ENCODE results near the gene SDC3. TPM values are rescaled to one million over a fixed set of nuclear protein-coding genes. Genes with fewer than 3 reads are reported as not detected.

The SDC3 gene
- total RNA-seq, 1 experiment from 2014 or later = 3.7 TPM

DNA sequence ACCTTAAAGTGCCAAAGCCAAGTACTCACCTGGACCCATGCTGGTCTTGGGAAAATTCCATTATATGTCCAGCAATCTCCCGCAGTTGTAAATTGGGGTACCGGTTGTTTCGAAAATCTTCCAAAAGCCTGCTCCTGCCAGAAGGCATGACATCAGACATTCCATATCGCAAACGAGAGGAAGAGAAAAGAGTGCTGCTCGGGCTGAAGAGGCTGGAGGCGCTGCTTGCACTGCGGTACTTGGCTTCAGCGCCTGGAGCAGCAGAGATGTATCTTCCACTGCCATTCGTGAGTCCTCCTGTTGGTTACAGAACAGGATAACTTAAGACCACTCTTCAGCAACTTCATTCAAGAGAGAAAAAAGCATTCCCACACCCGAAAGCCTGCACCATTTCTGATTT, 45.1 kb upstream of the SDC3 start:
- no peak overlapping the region for H3K4me3 Mint-ChIP-seq (ENCODE audit: unreplicated experiment)
- no peak for DNase-seq
- H3K9me3 Mint-ChIP-seq (ENCODE audit: unreplicated experiment) = no peaks in the 10 kb centered on the region
- TF ChIP-seq, protein P1, sequence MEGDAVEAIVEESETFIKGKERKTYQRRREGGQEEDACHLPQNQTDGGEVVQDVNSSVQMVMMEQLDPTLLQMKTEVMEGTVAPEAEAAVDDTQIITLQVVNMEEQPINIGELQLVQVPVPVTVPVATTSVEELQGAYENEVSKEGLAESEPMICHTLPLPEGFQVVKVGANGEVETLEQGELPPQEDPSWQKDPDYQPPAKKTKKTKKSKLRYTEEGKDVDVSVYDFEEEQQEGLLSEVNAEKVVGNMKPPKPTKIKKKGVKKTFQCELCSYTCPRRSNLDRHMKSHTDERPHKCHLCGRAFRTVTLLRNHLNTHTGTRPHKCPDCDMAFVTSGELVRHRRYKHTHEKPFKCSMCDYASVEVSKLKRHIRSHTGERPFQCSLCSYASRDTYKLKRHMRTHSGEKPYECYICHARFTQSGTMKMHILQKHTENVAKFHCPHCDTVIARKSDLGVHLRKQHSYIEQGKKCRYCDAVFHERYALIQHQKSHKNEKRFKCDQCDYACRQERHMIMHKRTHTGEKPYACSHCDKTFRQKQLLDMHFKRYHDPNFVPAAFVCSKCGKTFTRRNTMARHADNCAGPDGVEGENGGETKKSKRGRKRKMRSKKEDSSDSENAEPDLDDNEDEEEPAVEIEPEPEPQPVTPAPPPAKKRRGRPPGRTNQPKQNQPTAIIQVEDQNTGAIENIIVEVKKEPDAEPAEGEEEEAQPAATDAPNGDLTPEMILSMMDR (IDR thresholded peaks at IDR 0.05; ENCODE audit: insufficient read depth in 1 of 2, low read depth in 1 of 2, low read length in 1 of 2, severe bottlenecking in 1 of 2, unreplicated experiment in 1 of 2) = no peak
- POLR2A ChIA-PET = no interaction called here
- CTCF ChIA-PET = no interaction called here
- H3K36me3 Mint-ChIP-seq (ENCODE audit: insufficient read depth, unreplicated experiment) = peaks cover 90% of the 10 kb centered on the region
- no peaks in the 10 kb centered on the region for H3K4me1 Mint-ChIP-seq (ENCODE audit: low read depth, unreplicated experiment)
- no peaks in the 10 kb centered on the region for H3K27me3 Mint-ChIP-seq (ENCODE audit: insufficient read depth, unreplicated experiment)
- Histone ChIP-seq H3K4me1 (no peaks in the 10 kb centered on the region), H3K9me3 (no peaks in the 10 kb centered on the region), H3K4me3 (ENCODE audit: low read depth, low read length) (no peak overlapping the region), H3K27me3 (replicated peaks; ENCODE audit: control insufficient read depth, insufficient read depth, low read length) (no peaks in the 10 kb centered on the region), H3K36me3 (ENCODE audit: control insufficient read depth, insufficient read depth, low read length) (peaks cover 1% of the 10 kb centered on the region; the same call in 1 of the 2 replicates)
- intact Hi-C loops (cut with micrococcal nuclease; ENCODE audit: unreplicated experiment) = no loop called here
- H3K27ac Mint-ChIP-seq (ENCODE audit: unreplicated experiment) = no peak overlapping the region
- BruUV-seq (replicated peaks) = no TSS peak

DNA sequence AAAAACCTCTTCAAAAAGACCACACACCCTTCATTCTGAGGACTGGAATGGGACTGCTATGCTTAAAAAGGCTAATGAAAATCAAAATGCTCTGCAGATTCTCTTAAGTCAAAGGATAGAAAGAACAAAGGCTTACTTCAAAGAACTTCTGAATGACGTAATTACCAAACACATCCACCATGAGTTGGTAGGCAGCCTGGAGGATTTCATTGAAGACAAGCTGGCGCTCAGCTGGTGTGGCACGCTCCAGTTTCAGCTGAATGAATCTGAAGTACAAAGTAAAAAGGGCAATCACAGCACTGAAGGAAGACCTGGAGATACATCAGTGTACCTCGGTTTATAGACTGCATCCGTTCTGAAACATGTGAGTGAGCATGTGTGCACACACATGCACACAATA, 43.5 kb upstream of the SDC3 start:
- TF ChIP-seq, protein P1 (IDR thresholded peaks at IDR 0.05; ENCODE audit: insufficient read depth in 1 of 2, low read depth in 1 of 2, low read length in 1 of 2, severe bottlenecking in 1 of 2, unreplicated experiment in 1 of 2) = no peak
- intact Hi-C loops (cut with micrococcal nuclease; ENCODE audit: unreplicated experiment) = no loop called here
- Mint-ChIP-seq H3K27me3 (ENCODE audit: insufficient read depth, unreplicated experiment) (no peaks in the 10 kb centered on the region), H3K9me3 (ENCODE audit: unreplicated experiment) (no peaks in the 10 kb centered on the region), H3K27ac (ENCODE audit: unreplicated experiment) (no peak overlapping the region), H3K4me1 (ENCODE audit: low read depth, unreplicated experiment) (no peaks in the 10 kb centered on the region), H3K36me3 (ENCODE audit: insufficient read depth, unreplicated experiment) (peaks cover 90% of the 10 kb centered on the region), H3K4me3 (ENCODE audit: unreplicated experiment) (no peak overlapping the region)
- Histone ChIP-seq H3K27me3 (replicated peaks; ENCODE audit: control insufficient read depth, insufficient read depth, low read length) (no peaks in the 10 kb centered on the region), H3K4me3 (ENCODE audit: low read depth, low read length) (no peak overlapping the region), H3K9me3 (no peaks in the 10 kb centered on the region), H3K4me1 (no peaks in the 10 kb centered on the region), H3K36me3 (ENCODE audit: control insufficient read depth, insufficient read depth, low read length) (peaks cover 1% of the 10 kb centered on the region; the same call in 1 of the 2 replicates)
- POLR2A ChIA-PET = no interaction called here
- no TSS peak for BruUV-seq (replicated peaks)
- DNase-seq = no peak
- CTCF ChIA-PET = no interaction called here

DNA sequence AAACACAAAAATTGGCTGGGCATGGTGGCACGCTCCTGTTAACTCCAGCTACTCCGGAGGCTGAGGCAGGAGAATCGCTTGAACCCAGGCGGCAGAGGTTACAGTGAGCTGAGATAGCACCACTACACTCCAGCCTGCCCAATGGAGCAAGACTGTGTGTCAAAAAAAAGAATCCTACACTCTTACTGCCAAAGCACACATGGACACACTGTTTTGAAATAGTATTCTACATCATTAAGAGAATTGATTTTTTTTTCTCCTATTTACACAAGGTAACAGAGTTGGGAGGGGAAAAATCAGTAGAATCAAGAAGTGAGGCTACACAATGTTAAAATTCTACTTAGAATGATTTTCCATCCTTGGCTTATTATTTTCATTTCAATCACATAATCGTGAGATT, 42.1 kb upstream of the SDC3 start:
- H3K27ac Mint-ChIP-seq (ENCODE audit: unreplicated experiment) = no peak overlapping the region
- Histone ChIP-seq H3K9me3 (no peaks in the 10 kb centered on the region), H3K4me1 (no peaks in the 10 kb centered on the region), H3K36me3 (ENCODE audit: control insufficient read depth, insufficient read depth, low read length) (peaks cover 1% of the 10 kb centered on the region; the same call in 1 of the 2 replicates), H3K27me3 (replicated peaks; ENCODE audit: control insufficient read depth, insufficient read depth, low read length) (no peaks in the 10 kb centered on the region), H3K4me3 (ENCODE audit: low read depth, low read length) (no peak overlapping the region)
- ChIA-PET POLR2A (no interaction called here), CTCF (no interaction called here)
- no peaks in the 10 kb centered on the region for H3K4me1 Mint-ChIP-seq (ENCODE audit: low read depth, unreplicated experiment)
- H3K27me3 Mint-ChIP-seq (ENCODE audit: insufficient read depth, unreplicated experiment) = no peaks in the 10 kb centered on the region
- H3K4me3 Mint-ChIP-seq (ENCODE audit: unreplicated experiment) = no peak overlapping the region
- TF ChIP-seq, protein P1 (IDR thresholded peaks at IDR 0.05; ENCODE audit: insufficient read depth in 1 of 2, low read depth in 1 of 2, low read length in 1 of 2, severe bottlenecking in 1 of 2, unreplicated experiment in 1 of 2) = no peak
- BruUV-seq (replicated peaks) = no TSS peak
- H3K36me3 Mint-ChIP-seq (ENCODE audit: insufficient read depth, unreplicated experiment) = peaks cover 89% of the 10 kb centered on the region
- intact Hi-C loops (cut with micrococcal nuclease; ENCODE audit: unreplicated experiment) = no loop called here
- DNase-seq = no peak
- H3K9me3 Mint-ChIP-seq (ENCODE audit: unreplicated experiment) = no peaks in the 10 kb centered on the region
